ENCODE results near the gene RPL37.

Gene RPL37

DNA sequence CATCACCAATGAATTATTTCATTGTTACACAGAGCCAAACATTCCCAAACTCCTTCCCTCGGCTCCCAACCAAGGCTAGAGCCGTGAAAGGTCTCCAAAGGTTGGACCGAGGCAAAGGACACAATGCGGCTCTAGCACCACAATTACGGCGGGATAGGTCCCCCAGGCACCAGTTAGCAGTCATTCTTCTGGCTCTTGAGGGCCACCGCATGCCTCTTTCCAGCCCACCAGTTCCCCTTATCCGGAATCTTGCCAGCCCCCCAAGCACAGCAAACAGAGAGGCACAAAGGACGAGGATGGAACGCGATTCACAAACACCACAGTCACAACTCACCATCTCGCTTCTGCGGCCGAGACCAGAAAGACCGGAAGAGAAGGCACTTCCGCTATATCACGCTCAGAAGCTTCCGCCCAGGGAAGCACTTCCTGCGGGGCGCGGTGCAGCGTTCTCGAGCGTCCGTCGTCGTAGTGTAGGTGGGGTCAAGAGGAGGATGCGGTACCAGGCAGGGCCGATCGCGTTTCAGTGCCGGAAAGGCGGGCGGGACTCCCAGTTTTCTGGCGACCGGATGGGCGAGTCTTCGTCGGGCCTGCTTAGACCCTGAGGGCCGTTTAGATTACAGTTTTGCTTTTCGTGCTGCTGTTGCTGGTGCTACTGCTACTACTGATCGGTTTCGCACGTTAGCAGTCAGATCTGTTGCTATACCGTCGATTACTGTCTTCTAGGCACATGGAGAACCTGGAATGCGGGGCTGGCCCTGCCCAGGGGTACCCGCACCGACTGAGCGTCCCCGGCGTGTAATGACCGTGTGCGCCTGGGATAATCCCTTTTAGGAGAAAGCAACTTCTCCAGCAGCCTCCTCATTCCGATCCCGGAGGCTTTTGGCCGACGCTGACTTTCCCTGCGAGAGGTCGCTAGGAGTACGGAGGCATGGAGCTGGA, at the start of gene RPL37:
Gene RPL37, minus strand, starts transcription at position 374 of the 939 bp plus-strand sequence. Its CDS starts 37 bp downstream, at position 337.
- TF ChIP-seq GATA3 (IDR thresholded peaks at IDR 0.05; ENCODE audit: low read depth, low read length) (no peak), GATA2 (IDR thresholded peaks at IDR 0.05; ENCODE audit: low read depth, low read length) (peak; percentile 4; the same call in 1 of the 2 replicates)

DNA sequence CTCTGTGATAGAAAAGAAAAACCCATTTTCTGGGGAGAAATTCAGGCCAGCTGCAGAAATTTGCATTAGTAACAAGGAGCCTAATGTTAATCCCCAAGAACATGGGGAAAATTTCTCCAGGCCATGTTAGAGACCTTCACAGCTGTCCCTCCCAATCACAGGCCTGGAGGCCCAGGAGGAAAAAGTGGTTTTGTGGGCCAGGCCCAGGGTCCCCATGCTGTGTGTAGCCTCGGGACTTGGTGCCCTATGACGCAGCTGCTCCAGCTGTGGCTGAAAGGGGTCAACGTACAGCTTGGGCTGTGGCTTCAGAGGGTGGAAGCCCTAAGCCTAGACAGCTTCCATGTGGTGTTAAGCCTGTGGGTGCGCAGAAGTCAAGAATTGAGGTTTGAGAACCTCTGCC, 47.3 kb upstream of the RPL37 start:
- no peak for TF ChIP-seq GATA2 (IDR thresholded peaks at IDR 0.05; ENCODE audit: low read depth, low read length)

DNA sequence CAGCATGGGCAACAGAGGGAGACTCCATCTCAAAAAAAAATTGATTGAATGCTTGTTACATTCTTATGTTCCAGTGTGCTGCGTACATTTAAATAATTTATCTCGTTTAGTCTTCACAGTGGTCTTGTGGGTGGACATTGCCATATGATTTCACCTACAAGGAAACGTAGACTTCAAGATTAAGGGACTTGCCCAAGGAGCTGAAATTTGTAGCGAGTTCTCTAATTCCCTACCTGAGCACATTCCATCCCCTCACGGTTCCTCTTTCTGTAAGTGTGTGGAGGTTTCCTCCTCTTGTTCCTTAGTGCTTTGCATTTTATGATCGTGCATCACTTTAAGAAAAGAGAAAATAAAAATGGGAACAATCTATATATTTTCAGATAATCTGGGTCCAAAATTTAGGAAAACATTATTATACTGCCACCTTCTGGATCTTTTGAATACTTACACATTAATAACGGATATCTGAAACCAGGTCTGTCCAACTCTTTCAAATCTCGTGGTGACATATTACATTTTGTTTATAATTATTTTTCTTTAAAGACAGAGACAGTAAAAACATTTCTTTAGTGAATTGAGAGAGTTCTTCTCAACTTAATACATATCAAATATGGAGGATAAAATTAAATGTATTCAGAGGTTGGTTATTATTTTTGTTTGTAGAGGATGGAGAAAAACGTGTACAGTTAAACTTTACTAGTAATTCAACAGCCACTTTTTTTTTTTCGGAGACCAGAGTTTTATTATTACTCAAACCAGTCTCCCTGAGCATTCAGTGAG, 44.3 kb upstream of the RPL37 start:
- no peak for TF ChIP-seq GATA2 (IDR thresholded peaks at IDR 0.05; ENCODE audit: low read depth, low read length)
- no peak for TF ChIP-seq GATA3 (IDR thresholded peaks at IDR 0.05; ENCODE audit: low read depth, low read length)

DNA sequence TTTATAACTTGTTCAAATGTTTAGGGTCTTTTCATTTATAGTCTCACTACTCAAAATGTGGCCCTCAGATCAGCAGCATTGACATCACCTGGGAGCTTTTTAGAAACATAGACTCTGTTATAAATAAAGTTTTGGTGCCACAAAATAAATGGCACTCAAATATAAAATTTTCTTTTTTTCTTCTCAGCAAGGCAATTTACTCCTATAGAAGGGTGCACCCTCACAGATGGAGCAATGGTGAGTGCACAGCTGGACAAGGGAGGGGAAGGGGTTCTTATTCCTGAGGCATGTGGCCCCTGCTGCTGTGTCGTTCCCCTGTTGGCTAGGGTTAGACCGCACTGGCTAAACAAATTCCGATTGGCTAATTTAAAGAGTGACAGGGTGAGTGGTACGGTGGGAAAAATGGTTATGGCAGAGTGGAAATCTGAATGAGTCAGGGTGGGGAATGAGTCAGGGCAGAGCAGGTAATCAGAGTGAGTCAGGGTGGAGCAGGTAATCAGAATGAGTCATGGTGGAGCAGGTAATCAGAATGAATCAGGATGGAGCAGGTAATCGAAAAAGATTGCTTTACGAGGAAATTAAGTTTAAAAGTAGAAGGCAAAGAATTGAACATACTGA, 42.5 kb upstream of the RPL37 start:
- no peak for TF ChIP-seq GATA2 (IDR thresholded peaks at IDR 0.05; ENCODE audit: low read depth, low read length)

DNA sequence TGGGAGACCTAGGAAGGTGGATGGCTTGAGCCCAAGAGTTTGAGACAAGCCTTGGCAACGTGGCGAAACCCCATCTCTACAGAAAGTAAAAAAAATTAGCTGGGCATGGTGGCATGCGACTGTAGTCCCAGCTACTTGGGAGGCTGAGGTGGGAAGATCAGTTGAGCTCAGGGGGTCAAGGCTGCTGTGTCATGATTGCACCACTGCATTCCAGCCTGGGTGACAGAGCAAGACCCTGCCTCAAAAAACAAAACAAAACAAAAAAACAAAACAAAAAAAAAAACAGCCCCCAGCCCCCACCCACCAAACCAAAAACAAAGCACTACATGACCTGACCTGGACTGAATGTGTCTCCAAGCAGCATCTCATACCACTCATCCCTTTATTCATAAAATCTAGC, 40.9 kb upstream of the RPL37 start:
- TF ChIP-seq GATA3 (IDR thresholded peaks at IDR 0.05; ENCODE audit: low read depth, low read length) (no peak), GATA2 (IDR thresholded peaks at IDR 0.05; ENCODE audit: low read depth, low read length) (no peak)

DNA sequence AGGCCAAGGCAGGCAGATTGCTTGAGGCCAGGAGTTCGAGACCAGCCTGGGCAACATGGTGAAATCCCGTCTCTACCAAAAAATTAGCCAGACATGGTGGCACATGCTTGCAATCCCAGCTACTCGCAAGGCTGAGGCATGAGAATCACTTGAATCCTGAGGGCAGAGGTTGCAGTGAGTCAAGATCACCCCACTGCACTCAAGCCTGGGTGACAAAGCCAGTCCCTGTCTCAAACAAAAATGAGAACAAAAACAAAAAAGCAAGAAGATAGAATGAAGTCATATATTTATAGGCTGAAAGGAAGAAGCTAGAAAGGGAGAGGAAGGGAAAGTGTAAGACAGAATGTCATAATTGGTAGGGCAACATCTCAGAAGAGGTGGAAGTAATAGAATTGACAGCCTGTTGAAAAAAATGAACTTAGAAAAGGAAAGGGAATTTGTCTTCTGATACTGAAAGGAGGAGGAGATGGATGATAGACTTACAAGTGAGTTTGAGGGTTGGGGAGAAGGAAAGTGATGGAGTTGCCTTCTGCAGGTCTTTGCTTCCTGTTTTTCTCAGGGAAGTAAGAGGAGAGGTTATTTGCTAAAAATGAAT, 38.4 kb upstream of the RPL37 start:
- TF ChIP-seq GATA3 (IDR thresholded peaks at IDR 0.05; ENCODE audit: low read depth, low read length) = no peak
- TF ChIP-seq GATA2 (IDR thresholded peaks at IDR 0.05; ENCODE audit: low read depth, low read length) = no peak

DNA sequence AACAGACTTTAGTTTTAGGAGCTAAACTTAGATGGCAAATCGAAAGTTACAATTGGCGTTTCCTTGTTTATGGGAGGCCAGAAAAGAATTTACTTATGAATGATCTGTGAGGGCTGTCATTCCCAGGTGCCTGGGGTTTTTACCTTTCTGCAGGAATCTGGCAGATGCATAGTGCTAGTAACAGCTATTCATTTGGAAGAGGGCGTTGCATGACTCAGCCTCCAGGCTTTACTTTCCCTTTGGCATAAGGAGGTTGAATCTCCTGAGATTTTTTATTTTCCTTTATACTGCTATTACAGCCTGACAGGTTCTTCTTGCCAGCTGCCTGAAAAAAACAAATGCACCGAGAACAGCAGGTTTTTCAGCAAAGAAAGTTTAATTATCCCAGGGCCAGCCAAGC, 36.2 kb upstream of the RPL37 start:
- TF ChIP-seq GATA3 (IDR thresholded peaks at IDR 0.05; ENCODE audit: low read depth, low read length) = no peak
- no peak for TF ChIP-seq GATA2 (IDR thresholded peaks at IDR 0.05; ENCODE audit: low read depth, low read length)

DNA sequence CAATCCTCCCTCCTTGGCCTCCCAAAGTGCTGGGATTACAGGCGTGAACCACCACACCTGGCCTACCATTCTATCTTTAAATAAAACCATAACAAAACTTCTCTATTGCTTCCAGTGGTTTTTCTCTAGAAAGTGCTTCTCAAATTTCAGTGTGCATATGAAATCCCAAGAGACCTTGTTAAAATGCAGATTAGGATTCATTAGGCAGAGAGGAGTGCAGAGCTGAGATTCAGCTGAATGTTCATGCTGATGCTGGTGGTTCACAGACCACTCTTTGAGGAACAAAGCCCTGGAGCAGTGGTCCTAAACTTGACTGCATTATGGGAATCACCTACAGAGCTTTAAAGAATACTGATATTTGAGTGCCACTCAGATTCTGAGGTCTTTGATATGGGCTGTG, 34.4 kb upstream of the RPL37 start:
- TF ChIP-seq GATA3 (IDR thresholded peaks at IDR 0.05; ENCODE audit: low read depth, low read length) (no peak), GATA2 (IDR thresholded peaks at IDR 0.05; ENCODE audit: low read depth, low read length) (no peak)

DNA sequence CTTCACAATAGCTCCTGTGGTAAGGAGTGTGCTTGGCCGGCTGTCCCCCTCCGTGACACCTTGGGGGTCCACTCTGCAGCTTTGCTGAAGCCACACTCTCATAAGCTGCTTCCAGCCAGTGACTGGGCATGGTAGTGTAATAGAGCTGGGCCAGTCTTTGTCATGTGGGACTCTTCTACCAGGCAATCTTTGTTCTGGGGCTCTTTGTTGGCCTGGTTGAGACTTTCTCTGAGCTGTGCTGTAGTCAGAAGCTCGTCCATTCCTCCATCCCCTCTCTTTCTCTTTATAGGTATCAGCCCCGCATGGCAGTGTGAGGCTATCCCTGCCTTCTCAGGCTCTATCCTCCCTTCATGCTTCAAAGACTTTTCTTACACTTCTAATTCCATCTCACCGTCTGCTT, 31.8 kb upstream of the RPL37 start:
- TF ChIP-seq GATA3 (IDR thresholded peaks at IDR 0.05; ENCODE audit: low read depth, low read length) = no peak
- TF ChIP-seq GATA2 (IDR thresholded peaks at IDR 0.05; ENCODE audit: low read depth, low read length) = no peak

DNA sequence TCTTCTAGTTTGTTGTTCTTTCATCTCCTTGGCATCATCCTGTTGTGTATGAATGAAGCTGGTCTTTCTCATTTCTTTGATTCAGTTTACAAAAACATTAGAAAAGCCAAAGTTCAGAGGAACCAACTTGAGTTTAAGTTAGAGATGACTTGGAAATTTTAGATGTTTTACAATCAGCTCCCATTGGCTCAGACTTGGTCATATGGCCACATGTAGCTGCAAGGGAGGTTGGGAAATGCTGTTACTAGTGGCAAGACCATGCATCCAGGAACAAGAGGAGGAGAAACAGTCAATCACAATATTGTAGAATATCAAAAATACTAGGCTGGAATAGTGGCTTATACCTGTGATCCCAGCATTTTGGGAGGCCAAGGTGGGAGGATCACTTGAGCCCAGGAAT, 25.7 kb upstream of the RPL37 start:
- TF ChIP-seq GATA3 (IDR thresholded peaks at IDR 0.05; ENCODE audit: low read depth, low read length) (no peak), GATA2 (IDR thresholded peaks at IDR 0.05; ENCODE audit: low read depth, low read length) (no peak)

DNA sequence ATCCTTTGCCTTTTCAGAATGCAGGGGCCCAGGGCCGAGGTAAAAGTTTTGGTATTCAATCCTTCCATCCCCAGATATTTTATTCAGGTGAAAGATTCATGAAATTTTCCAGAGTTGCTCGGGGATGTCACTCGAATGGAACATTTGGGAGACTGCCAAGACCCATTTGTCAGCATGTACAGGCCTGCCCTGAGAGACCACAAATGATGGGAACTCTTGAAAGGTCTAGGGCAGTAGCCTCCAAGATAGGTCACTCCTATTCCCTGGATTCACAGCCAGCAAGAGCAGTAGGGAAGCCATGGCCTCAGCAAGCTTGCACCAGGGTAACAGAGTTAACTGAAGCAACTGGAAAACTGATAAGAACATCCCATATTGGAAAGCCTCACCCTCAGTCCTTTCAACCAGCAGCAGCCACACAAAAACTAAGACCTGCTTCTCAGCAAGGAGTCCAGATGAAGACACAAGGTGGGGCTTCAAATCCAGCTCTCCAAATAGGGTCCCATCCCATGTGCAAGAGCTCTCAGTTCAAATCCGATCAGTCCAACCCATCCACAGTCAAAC, 18.7 kb upstream of the RPL37 start:
- no peak for TF ChIP-seq GATA2 (IDR thresholded peaks at IDR 0.05; ENCODE audit: low read depth, low read length)
- no peak for TF ChIP-seq GATA3 (IDR thresholded peaks at IDR 0.05; ENCODE audit: low read depth, low read length)

DNA sequence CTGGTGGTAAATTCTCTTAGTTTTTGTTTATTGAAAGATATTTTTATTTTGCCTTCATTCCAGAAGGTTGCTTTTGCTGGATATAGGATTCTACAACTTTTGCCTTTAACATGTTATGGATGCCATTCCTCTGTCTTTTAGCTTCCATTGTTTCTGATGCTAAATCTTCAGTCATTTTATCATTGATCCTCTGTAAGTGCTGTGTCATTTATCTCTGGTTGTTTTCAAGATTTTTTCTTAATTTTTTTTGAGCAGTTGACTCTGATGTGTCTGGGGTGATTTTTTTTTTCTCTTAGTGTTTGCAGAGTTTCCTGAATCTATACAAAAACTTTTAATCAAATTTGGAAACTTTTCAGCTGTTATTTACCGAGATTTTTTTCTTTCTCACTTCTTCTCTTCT, 12.5 kb upstream of the RPL37 start:
- no peak for TF ChIP-seq GATA2 (IDR thresholded peaks at IDR 0.05; ENCODE audit: low read depth, low read length)
- TF ChIP-seq GATA3 (IDR thresholded peaks at IDR 0.05; ENCODE audit: low read depth, low read length) = no peak

DNA sequence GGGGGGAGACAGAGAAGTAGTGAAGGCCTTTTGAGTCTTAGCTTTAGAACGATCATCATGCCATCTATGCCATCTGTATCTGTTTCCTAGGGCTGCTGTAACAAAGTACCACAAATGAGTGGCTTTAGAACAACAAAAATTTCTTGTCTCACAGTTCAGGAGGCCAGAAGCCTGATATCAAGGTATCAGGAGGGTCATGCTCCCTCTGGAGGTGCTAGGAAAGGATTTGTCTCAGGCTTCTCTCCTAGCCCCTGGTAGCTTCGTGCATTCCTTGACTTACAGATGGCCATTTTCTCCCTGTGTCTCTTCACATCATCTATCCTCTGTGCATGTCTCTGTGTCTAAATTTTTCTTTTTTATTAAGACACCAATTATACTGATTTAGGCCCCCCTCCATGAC, 11.3 kb upstream of the RPL37 start:
- no peak for TF ChIP-seq GATA3 (IDR thresholded peaks at IDR 0.05; ENCODE audit: low read depth, low read length)

DNA sequence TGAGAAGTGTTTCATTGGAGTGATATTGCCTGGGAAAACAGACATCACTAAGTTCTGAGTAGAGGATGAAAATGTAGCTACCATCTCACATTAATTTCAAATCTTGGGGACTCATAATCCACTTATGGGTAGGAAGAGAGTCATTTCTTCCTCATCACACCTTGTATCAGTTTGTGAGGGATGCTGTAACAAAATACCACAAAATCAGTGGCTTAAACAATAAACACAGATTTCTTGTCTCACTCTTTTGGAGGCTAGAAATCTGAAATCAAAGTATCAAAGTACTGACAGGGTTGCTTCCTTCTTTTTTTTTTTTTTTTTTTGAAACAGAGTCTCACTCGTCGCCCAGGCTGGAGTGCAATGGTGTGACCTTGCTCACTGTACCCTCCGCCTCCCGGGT, 9.5 kb upstream of the RPL37 start:
- TF ChIP-seq GATA3 (IDR thresholded peaks at IDR 0.05; ENCODE audit: low read depth, low read length) (no peak), GATA2 (IDR thresholded peaks at IDR 0.05; ENCODE audit: low read depth, low read length) (no peak)
